DMS53 (cell line): ENCODE data around the gene WDR72.
A peak's percentile ranks its signal among the peaks of the same experiment; 100 is the strongest.

Experiments
- DNase-seq: peaks from one replicate; lab custom pipeline; 2025; lab: John Stamatoyannopoulos, UW

Gene WDR72

GRCh38 chr15:53534105-53534839 is 225.2 kb downstream of the WDR72 start:
- DNase-seq, result no peak

- DNase-seq, result no peak
These were observed 228.7 kb downstream of the WDR72 start for GRCh38 chr15:53530761-53531160.

DNA sequence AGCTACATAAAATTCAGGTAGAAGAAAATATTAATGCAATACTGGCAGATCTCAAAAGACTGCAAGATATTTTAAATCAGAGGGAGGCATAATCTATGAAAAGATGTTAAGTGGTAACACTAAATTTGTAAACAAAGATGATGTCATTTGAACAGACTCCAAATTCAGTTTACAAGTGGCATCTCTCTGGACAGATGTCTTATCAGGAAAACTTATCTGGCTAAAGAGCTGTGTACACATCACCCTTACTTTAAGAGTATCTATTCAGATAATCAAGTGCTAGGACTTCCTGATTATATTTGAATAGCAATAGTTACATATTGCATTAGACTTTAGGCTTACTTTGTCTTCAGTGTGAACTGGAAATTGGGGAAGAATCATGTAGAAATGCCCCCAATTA is 231.5 kb downstream of the WDR72 start:
- peak; percentile 72 for DNase-seq

GRCh38 chr15:53525894-53526293 is 233.6 kb downstream of the WDR72 start:
- peak; percentile 29 for DNase-seq

GRCh38 chr15:53522991-53523390 is 236.5 kb downstream of the WDR72 start:
- peak; percentile 83 for DNase-seq

DNA sequence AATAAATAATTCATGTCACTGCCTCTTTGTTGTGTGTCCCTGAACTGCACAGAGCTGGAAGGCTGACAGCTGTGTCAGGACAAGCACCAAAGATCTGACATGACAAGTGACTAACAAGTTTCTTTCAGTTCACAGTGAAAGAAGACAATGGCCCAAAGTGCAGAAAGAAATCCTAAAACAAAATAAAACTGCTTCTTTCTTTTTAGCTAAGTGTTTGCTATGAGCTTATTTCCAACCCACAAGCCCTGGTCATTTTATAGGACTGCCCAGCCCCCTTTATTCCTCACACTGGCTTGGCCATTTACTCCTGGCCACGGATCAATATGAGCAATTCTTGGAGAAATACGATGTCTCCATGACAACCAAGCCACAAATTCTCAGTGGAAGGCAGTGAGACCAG is 238.5 kb downstream of the WDR72 start:
- no peak for DNase-seq

GRCh38 chr15:53513431-53513830 is 246.0 kb downstream of the WDR72 start:
- DNase-seq, result no peak

DNA sequence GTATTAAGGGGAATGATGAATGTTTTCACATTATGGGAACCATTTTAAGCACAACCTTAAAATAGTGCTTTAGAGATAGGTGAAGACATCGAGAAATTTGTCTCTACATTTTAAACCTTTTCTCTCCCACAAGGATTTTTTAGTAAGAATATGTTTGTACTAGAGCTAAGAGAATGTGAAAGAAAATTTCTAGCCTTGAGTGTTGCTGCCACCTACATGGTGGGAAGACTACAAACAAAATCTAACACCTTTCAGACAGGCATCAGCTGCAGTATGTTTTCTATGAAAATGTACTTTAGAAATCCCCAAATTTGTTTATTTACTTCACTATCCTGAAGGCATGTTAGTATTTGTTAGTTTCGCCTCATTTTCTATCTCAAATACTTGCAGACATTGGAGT is 247.4 kb downstream of the WDR72 start:
- peak; percentile 63 for DNase-seq

- peak; percentile 68 for DNase-seq
These were observed 248.3 kb downstream of the WDR72 start for GRCh38 chr15:53511175-53511574.

DNA sequence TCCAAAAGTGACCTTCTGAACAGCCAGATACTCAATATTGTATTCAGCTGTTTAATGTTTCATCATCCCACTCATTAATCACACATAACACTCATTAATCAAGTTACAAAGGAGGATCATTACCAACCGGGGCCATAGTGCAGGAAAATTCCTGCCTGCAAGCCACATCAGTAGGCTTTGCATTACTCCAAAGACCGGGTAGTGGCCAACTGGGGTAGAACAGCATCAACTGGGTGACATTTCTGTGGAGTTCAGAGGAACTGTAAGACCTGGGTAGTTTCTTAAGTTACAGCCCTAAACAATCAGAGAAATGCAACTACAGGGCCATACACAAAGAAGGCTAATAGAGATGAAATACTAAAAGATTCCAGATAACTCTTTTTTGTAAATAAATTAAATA is 253.1 kb downstream of the WDR72 start:
- DNase-seq, result peak; percentile 4

DNA sequence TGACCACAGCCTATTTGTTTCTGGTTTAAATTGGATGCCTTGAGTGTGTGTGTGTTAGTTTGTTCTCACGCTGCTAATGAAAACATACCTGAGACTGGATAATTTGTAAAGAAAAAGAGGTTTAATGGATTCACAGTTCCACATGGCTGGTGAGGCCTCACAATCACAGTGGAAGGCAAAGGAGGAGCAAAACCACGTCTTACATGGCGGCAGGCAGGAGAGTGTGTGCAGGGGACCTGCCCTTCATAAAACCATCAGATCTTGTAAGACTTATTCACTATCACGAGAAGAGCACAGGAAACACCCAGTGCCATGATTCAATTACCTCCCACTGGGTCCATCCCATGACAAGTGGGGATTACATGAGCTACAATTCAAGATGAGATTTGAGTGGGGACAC is 260.5 kb downstream of the WDR72 start:
- no peak for DNase-seq

- no peak for DNase-seq
These were observed 269.1 kb downstream of the WDR72 start for GRCh38 chr15:53490341-53490740.

DNA sequence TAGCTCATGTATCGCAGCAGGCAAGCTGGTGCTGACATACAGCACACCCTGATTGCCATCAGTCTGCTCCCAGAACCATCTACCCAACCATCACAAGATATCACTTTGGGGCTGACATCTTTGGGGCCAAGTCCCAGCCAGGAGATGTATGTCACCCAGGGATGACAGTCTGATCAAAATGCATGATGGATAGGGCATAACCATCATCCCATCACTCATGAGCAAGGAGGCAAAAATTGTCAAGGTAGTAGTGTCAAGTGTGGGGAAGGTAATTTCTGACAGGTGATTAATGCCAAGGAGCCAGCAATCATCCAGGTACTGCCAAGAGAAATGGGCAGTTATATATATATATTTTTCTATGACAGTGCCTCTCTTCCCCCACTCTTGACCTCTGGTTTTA is 277.4 kb downstream of the WDR72 start:
- DNase-seq, result no peak

GRCh38 chr15:53477981-53478766 is 281.3 kb downstream of the WDR72 start:
- no peak for DNase-seq

DNA sequence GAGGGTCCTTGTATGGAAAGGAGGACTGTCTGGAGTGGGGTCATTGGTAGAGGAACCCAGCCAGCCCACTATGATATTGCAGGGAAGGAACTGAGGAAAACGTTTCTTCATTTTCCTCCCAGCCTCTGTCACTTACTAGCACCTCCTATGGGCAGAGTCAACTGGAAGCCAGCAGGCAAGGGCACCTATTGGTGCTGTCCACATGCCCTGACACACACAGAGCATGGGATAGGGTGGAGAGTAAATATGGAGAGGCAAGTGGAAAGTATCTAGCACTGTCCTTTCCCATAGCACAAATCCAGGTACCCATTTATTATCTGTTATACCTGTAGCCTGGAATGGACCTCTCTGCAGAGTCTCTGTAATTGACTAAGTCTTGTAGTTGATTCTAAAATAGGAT is 285.6 kb downstream of the WDR72 start:
- DNase-seq, result no peak

GRCh38 chr15:53473435-53473834 is 286.0 kb downstream of the WDR72 start:
- DNase-seq, result no peak

DNA sequence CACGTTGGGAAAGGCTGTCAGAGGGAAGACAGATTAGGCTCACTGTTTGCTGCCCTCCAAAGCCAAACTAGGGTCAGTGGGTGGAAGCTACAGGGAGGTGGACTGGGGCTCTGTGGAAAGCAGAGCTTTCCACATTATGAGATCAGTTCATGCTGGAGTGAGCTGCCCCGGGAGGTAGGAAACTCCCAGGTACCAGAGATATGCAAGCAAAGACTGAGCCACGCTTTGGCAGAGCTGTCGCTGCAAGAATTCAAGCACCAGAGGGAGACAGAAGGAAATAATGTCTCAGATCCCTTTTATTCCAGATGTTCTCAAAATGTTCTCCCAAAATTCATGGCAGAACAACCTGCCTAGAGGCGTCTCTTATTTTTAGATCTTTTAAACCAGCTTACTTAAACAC is 286.6 kb downstream of the WDR72 start:
- no peak for DNase-seq

GRCh38 chr15:53472210-53472609 is 287.3 kb downstream of the WDR72 start:
- no peak for DNase-seq

DNA sequence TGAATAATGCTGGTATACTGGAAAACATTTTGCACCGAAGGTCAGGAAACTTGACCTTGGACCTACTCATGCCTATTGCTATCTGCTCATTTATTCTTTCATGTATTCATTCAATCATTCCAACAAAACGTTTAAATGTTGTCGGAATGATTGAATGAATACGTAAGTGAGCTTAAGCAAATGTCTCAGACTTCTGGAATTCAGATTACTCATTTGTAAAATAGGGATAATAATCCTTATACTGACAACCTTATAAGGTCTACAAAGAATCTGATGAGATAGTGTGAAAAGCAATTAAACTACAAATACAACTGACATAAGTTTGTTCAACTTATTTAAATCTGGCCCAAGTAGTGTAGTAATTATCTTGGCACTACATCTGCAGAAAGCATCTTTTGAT is 288.7 kb downstream of the WDR72 start:
- DNase-seq, result no peak

DNA sequence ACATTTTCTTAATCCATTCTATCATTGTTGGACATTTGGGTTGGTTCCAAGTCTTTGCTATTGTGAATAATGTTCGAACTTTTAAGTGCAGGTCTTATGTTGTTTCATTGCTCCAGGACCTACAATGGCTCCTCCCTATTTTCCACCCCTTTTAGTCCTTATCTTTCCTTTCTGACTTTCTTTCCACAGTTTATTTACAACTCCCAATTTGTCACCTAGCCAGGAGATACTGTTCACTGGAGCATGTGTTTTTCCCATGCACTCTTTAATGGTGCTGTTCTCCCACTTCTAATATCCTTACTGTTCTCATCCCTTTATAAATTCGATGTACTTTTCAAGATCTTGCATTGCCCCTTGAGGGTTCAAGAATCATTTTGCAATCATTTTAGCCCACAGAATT is 290.0 kb downstream of the WDR72 start:
- no peak for DNase-seq
